ENCODE data around the gene NME4. TPM values are rescaled to one million over a fixed set of nuclear protein-coding genes. Genes with fewer than 3 reads are reported as not detected.
A peak's percentile ranks its signal among the peaks of the same experiment; 100 is the strongest.

NME4 gene
- polyA plus RNA-seq, 1 donor (not counting 4 experiments of a cell fraction or from before 2014, with no cell fraction given), result 141 TPM

GRCh38 chr16:427250-427649, 30.3 kb downstream of the NME4 start:
- no peak overlapping the region for H3K9ac ChIP-seq (ENCODE audit: control insufficient read depth, extremely low read depth, insufficient read depth, low read length)
- peaks cover 0 to 3% of the 10 kb centered on the region in 2 experiments for H3K36me3 ChIP-seq (ENCODE audit: control insufficient read depth in 2 of 2, extremely low read depth in 1 of 2, insufficient read depth in 2 of 2, low read length in 2 of 2)
- no peaks in the 10 kb centered on the region for H3K27me3 ChIP-seq (ENCODE audit: control insufficient read depth, extremely low read depth, insufficient read depth, low read length)
- no peak for DNase-seq (ENCODE audit: low read depth, low spot score)
- H3K9me3 ChIP-seq (ENCODE audit: control insufficient read depth, low read depth, low read length), result no peaks in the 10 kb centered on the region
- H3K4me3 ChIP-seq (ENCODE audit: control insufficient read depth in 2 of 3, extremely low read depth in 1 of 3, insufficient read depth in 2 of 3, low read depth in 1 of 3, low read length in 3 of 3), result peak overlapping the region; percentile 70 to 82 (median 74)
- dilution Hi-C loops (cut with MboI; ENCODE audit: extremely low pct_ligation_motif_present, low sequenced_read_pairs), result no loop called here
- H3K27ac ChIP-seq (ENCODE audit: control insufficient read depth, insufficient read depth, low read length), result no peak overlapping the region
- peak overlapping the region; percentile 70 for H3K4me2 ChIP-seq (ENCODE audit: control insufficient read depth, extremely low read depth, insufficient read depth, low read depth, low read length)
- TF ChIP-seq CTCF (optimal IDR thresholded peaks at IDR 0.05 in 1 of 3, IDR thresholded peaks at IDR 0.05 in 1 of 3, conservative IDR thresholded peaks at IDR 0.05 in 1 of 3; ENCODE audit: extremely low read depth in 1 of 3, insufficient read depth in 2 of 3, low read length in 3 of 3) (no peak), EZH2 (IDR thresholded peaks at IDR 0.05; ENCODE audit: low read length) (no peak)
- peaks cover 5% of the 10 kb centered on the region for H3K9me1 ChIP-seq (ENCODE audit: control insufficient read depth, extremely low read depth, insufficient read depth, low read length)
- FAIRE-seq, result no peak
- H3K79me2 ChIP-seq (ENCODE audit: control insufficient read depth, insufficient read depth, low read length), result peaks cover 37% of the 10 kb centered on the region
- H3K4me1 ChIP-seq (ENCODE audit: control insufficient read depth, extremely low read depth, insufficient read depth, low read length), result peaks cover 32% of the 10 kb centered on the region
- H4K20me1 ChIP-seq (ENCODE audit: control insufficient read depth, extremely low read depth, insufficient read depth, low read length), result peaks cover 6% of the 10 kb centered on the region
- no peak overlapping the region for H2AFZ ChIP-seq (ENCODE audit: control insufficient read depth, low read length)

GRCh38 chr16:430904-431303, 33.9 kb downstream of the NME4 start:
- Histone ChIP-seq H3K9me3 (ENCODE audit: control insufficient read depth, low read depth, low read length) (no peaks in the 10 kb centered on the region), H3K4me2 (ENCODE audit: control insufficient read depth, extremely low read depth, insufficient read depth, low read depth, low read length) (no peak overlapping the region), H3K27ac (ENCODE audit: control insufficient read depth, insufficient read depth, low read length) (no peak overlapping the region), H3K4me3 (ENCODE audit: control insufficient read depth in 2 of 3, extremely low read depth in 1 of 3, insufficient read depth in 2 of 3, low read depth in 1 of 3, low read length in 3 of 3) (no peak overlapping the region), H3K36me3 (ENCODE audit: control insufficient read depth in 2 of 2, extremely low read depth in 1 of 2, insufficient read depth in 2 of 2, low read length in 2 of 2) (peaks cover 3 to 5% of the 10 kb centered on the region in 2 experiments), H3K4me1 (ENCODE audit: control insufficient read depth, extremely low read depth, insufficient read depth, low read length) (peaks cover 10% of the 10 kb centered on the region), H2AFZ (ENCODE audit: control insufficient read depth, low read length) (no peak overlapping the region), H3K9ac (ENCODE audit: control insufficient read depth, extremely low read depth, insufficient read depth, low read length) (no peak overlapping the region), H3K79me2 (ENCODE audit: control insufficient read depth, insufficient read depth, low read length) (peaks cover 37% of the 10 kb centered on the region), H3K27me3 (ENCODE audit: control insufficient read depth, extremely low read depth, insufficient read depth, low read length) (no peaks in the 10 kb centered on the region), H4K20me1 (ENCODE audit: control insufficient read depth, extremely low read depth, insufficient read depth, low read length) (peaks cover 6% of the 10 kb centered on the region), H3K9me1 (ENCODE audit: control insufficient read depth, extremely low read depth, insufficient read depth, low read length) (peaks cover 5% of the 10 kb centered on the region)
- no peak for FAIRE-seq
- no peak for DNase-seq (ENCODE audit: low read depth, low spot score)
- TF ChIP-seq EZH2 (IDR thresholded peaks at IDR 0.05; ENCODE audit: low read length) (no peak), CTCF (optimal IDR thresholded peaks at IDR 0.05 in 1 of 3, IDR thresholded peaks at IDR 0.05 in 1 of 3, conservative IDR thresholded peaks at IDR 0.05 in 1 of 3; ENCODE audit: extremely low read depth in 1 of 3, insufficient read depth in 2 of 3, low read length in 3 of 3) (no peak)
- dilution Hi-C loops (cut with MboI; ENCODE audit: extremely low pct_ligation_motif_present, low sequenced_read_pairs), result no loop called here
